Subcutaneous abdominal adipose tissue (tissue), 5 donors: Measurements from ENCODE around the gene VAT1.
A peak's percentile ranks its signal among the peaks of the same experiment; 100 is the strongest.

Experiments
- H3K27ac ChIP-seq: one replicate; pipeline ENCODE4 v1.7.0; 2013; ENCODE audit warnings: low read depth, mild to moderate bottlenecking, inconsistent platforms, low read length, moderate library complexity
- H3K27me3 ChIP-seq, 5 donors: one replicate each; pipeline ENCODE4 v1.7.0; 2013; ENCODE audit warnings: low read length in 5 of 5, inconsistent platforms in 1 of 5; ENCODE audit not compliant: control insufficient read depth in 5 of 5, insufficient read depth in 4 of 5
- H3K36me3 ChIP-seq, 5 donors: one replicate each; pipeline ENCODE4 v1.7.0; 2013; ENCODE audit warnings: low read length in 5 of 5; ENCODE audit not compliant: control insufficient read depth in 5 of 5, insufficient read depth in 5 of 5
- H3K4me1 ChIP-seq, 5 donors: one replicate each; pipeline ENCODE4 v1.7.0; 2013; ENCODE audit warnings: low read length in 5 of 5, mild to moderate bottlenecking in 3 of 5, moderate library complexity in 1 of 5; ENCODE audit not compliant: control insufficient read depth in 5 of 5, insufficient read depth in 5 of 5
- H3K4me3 ChIP-seq, 5 donors: one replicate each; pipeline ENCODE4 v1.7.0; 2013; ENCODE audit warnings: low read length in 5 of 5, low read depth in 1 of 5
- H3K9ac ChIP-seq, 5 donors: one replicate each; pipeline ENCODE4 v1.7.0; 2013; ENCODE audit warnings: low read length in 5 of 5, mild to moderate bottlenecking in 4 of 5, moderate library complexity in 3 of 5
- H3K9me3 ChIP-seq, 5 donors: one replicate each; pipeline ENCODE4 v1.7.0; 2013; ENCODE audit warnings: low read length in 5 of 5; ENCODE audit not compliant: control insufficient read depth in 5 of 5
- donor health status: healthy.
- donor health status: healthy.
- donor health status: healthy.
- donor health status: healthy.
- donor health status: healthy.

VAT1 gene

GRCh38 chr17:42992872-42993271 lies 29.3 kb downstream of the VAT1 start:
- Histone ChIP-seq H3K4me3 (no peak overlapping the region), H3K4me1 (peaks cover 0 to 14% (median 8%) of the 10 kb centered on the region in 5 donors), H3K27me3 (no peaks in the 10 kb centered on the region), H3K9me3 (no peaks in the 10 kb centered on the region), H3K27ac (no peak overlapping the region), H3K36me3 (peaks cover 9 to 67% (median 47%) of the 10 kb centered on the region in 5 donors), H3K9ac (no peak overlapping the region)

- Histone ChIP-seq H3K4me3 (no peak overlapping the region), H3K27me3 (no peaks in the 10 kb centered on the region), H3K36me3 (peaks cover 9 to 74% (median 53%) of the 10 kb centered on the region in 5 donors), H3K4me1 (peaks cover 0 to 21% (median 12%) of the 10 kb centered on the region in 5 donors), H3K9ac (no peak overlapping the region), H3K27ac (no peak overlapping the region), H3K9me3 (no peaks in the 10 kb centered on the region)
Observed at GRCh38 chr17:42991471-42991870, 30.7 kb downstream of the VAT1 start.

- H3K4me3 ChIP-seq: no peak overlapping the region
- no peak overlapping the region for H3K27ac ChIP-seq
- no peaks in the 10 kb centered on the region for H3K27me3 ChIP-seq
- H3K4me1 ChIP-seq: peaks cover 0 to 33% (median 23%) of the 10 kb centered on the region in 5 donors
- H3K36me3 ChIP-seq: peaks cover 9 to 74% (median 53%) of the 10 kb centered on the region in 5 donors
- H3K9ac ChIP-seq: no peak overlapping the region
- no peaks in the 10 kb centered on the region for H3K9me3 ChIP-seq
Observed at GRCh38 chr17:42989726-42990652, 32.2 kb downstream of the VAT1 start.

- Histone ChIP-seq H3K36me3 (peaks cover 9 to 68% (median 53%) of the 10 kb centered on the region in 5 donors), H3K4me3 (no peak overlapping the region), H3K9ac (no peak overlapping the region), H3K27me3 (no peaks in the 10 kb centered on the region), H3K9me3 (no peaks in the 10 kb centered on the region), H3K27ac (no peak overlapping the region), H3K4me1 (peaks cover 0 to 42% (median 31%) of the 10 kb centered on the region in 5 donors)
Observed at GRCh38 chr17:42989141-42989540, 33.0 kb downstream of the VAT1 start.

GRCh38 chr17:42985225-42985624 lies 37.0 kb downstream of the VAT1 start:
- Histone ChIP-seq H3K27ac (peak overlapping the region; percentile 8), H3K27me3 (no peaks in the 10 kb centered on the region), H3K9me3 (no peaks in the 10 kb centered on the region), H3K4me1 (peaks cover 0 to 60% (median 53%) of the 10 kb centered on the region in 5 donors), H3K4me3 (no peak overlapping the region), H3K9ac (no peak overlapping the region), H3K36me3 (peaks cover 5 to 31% (median 25%) of the 10 kb centered on the region in 5 donors)

GRCh38 chr17:42982266-42982665 lies 39.9 kb downstream of the VAT1 start:
- peak overlapping the region in 2 of 5 donors; percentile 88 to 90 for H3K4me3 ChIP-seq
- no peak overlapping the region for H3K9ac ChIP-seq
- no peaks in the 10 kb centered on the region for H3K27me3 ChIP-seq
- H3K36me3 ChIP-seq: peaks cover 0 to 4% (median 3%) of the 10 kb centered on the region in 5 donors
- no peak overlapping the region for H3K27ac ChIP-seq
- no peaks in the 10 kb centered on the region for H3K9me3 ChIP-seq
- H3K4me1 ChIP-seq: peaks cover 0 to 56% (median 54%) of the 10 kb centered on the region in 5 donors

- Histone ChIP-seq H3K4me1 (peaks cover 0 to 46% (median 43%) of the 10 kb centered on the region in 5 donors), H3K36me3 (no peaks in the 10 kb centered on the region), H3K9me3 (no peaks in the 10 kb centered on the region), H3K27ac (peak overlapping the region; percentile 69), H3K9ac (peak overlapping the region; percentile 53 to 89 (median 87)), H3K4me3 (peak overlapping the region; percentile 82 to 95 (median 88)), H3K27me3 (no peaks in the 10 kb centered on the region)
Observed at GRCh38 chr17:42980766-42981397, 41.3 kb downstream of the VAT1 start.

- Histone ChIP-seq H3K9ac (peak within 1 kb of the TSS; percentile 53 to 89 (median 87)), H3K27ac (peak within 1 kb of the TSS; percentile 69), H3K27me3 (no peaks in the 10 kb centered on the region), H3K4me1 (peaks cover 0 to 42% (median 38%) of the 10 kb centered on the region in 5 donors), H3K9me3 (no peaks in the 10 kb centered on the region), H3K4me3 (peak within 1 kb of the TSS; percentile 82 to 95 (median 88)), H3K36me3 (no peaks in the 10 kb centered on the region)
Observed at GRCh38 chr17:42980274-42980765, 41.9 kb downstream of the VAT1 start, which contains the start of gene RUNDC1. TSS of gene RUNDC1 (plus strand) at chr17:42980565. CDS start at chr17:42980577, 12 bp downstream.

GRCh38 chr17:42979511-42980273 lies 42.5 kb downstream of the VAT1 start, which contains the start of gene PTGES3L:
TSS of gene PTGES3L (minus strand) at chr17:42980080. CDS start at chr17:42980053, 27 bp downstream.
- H3K27ac ChIP-seq: peak within 1 kb of the TSS; percentile 69
- peak within 1 kb of the TSS in 4 of 5 donors; percentile 84 to 89 (median 87) for H3K9ac ChIP-seq
- H3K4me1 ChIP-seq: peaks cover 0 to 36% (median 32%) of the 10 kb centered on the region in 5 donors
- H3K4me3 ChIP-seq: peak within 1 kb of the TSS; percentile 82 to 95 (median 88)
- H3K27me3 ChIP-seq: no peaks in the 10 kb centered on the region
- no peaks in the 10 kb centered on the region for H3K36me3 ChIP-seq
- no peaks in the 10 kb centered on the region for H3K9me3 ChIP-seq
